Stimulated activated CD4-positive, alpha-beta T cell treated with anti-CD3 and anti-CD28 coated beads, TNF-alpha, amount 100 ng/mL, for 1 hour (primary cell): ENCODE results near the gene BORCS5.

ENCODE experiments used
- DNase-seq, 3 donors: peaks; one replicate each; pipeline ENCODE4 v3.0.0-alpha.2; 2020; ENCODE audit warnings: low read depth in 3 of 3, low spot score in 1 of 3

Gene BORCS5

DNA sequence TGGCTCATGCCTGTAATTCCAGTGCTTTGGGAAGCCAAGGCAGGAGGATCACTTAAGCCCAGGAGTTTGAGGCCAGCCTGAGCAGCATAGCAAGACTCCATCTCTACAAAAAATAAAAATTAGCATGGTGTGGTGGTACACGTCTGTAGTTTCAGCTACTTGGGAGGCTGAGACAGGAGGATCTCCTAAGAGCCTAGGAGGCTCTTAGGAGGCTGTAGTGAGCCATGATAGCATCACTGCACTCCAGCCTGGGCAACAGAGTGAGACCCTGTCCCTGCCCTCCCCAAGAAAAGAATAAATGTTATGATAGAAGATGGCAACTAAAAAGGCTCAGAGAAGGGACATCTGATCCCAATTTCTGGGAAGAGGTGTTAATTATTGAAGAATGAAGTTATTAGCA, 3.6 kb upstream of the BORCS5 start:
- no peak for DNase-seq

DNA sequence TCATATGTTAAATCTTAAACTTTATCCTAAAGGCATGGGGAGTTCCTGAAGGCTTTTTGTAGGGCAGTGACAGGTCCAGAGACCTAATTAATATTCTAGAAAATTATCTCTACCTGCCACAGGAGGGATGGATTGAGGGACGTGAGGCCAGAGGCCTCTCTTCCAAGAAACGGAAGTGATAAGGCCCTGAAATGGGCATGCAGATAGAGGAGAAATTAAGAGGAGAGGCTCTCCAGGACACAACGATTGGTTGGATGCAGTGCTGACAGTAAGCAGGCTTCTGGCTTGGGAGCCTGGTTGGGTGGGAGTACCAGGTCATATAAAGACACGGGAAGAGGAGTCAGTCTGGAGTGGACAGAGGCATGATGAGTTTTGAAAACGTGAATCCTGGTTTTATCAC, 3.1 kb upstream of the BORCS5 start:
- DNase-seq, result no peak

DNA sequence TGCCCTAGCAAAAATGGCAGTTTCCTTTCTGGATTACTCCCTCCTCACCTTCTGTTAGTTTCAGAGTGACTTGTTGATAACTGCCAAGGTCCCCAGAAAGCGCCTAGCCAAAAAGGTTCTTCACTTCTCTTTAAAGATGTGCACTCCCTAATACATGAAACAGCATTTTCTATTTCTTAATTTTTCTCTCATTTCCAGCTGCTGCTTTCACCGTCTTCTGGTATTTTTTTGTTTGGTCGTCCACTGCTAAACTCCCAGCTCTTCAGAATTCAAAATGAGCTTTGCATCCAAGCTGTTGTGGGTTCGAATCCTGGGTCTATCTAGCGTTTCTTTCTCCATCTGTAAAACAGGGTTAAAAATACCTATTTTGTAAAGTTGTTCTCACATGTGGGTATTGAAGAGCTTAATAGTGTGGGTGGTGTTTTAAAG, 397 bp upstream of the BORCS5 start:
- no peak for DNase-seq

DNA sequence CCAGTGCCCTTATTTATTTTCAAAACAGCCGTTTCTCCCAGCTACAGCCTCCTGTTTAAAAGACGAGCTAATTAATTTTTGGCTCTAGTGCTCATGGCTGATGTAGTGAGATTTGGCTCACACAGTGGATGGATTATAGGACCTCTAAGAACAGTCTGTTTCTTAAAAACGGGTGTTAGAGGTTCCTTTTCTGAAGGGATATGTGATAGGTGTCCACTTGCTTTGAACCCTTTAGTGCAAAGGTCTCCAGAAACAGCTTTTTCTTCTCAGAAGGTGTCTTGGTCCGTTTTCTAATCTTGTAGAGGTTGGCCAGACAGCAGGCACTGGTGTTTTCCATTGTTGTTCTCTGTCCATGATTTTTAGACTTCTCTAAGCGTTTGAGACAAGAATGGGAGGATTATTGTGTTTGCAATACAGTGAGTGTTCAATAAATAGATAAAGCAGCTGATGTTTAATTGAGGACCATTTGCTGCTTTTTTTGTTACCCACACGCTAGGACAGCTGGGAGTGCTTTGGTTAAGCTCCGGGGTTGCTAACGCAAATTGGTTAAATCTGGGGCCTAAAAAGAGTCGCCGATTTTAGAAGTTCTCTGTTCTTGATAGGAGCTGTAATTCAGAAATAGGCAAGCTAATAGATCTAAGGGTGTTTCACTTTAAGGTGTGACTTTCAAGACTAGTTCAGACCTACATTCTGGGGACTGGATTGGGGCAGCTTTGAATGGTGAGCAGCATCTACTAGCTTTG, 1.0 kb downstream of the BORCS5 start:
- no peak for DNase-seq

DNA sequence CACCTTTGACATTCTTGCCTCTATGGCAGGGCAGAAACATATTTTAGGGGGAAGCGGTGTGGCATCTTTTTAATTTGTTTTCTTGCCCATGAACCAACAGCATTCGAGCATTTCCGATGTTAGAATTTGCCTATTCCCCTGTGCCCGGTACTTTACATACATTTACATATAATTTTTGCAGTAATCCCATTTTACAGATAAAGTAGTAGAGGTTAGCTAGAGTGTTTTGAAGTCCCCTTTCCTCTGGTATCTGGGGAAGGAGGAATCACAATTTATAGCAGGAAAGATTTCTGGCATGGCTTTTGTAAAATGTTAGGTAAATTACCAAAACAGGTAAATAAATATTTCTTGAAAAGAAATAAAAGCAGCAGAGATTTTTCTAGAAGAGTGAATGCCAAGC, 1.6 kb downstream of the BORCS5 start:
- no peak for DNase-seq

DNA sequence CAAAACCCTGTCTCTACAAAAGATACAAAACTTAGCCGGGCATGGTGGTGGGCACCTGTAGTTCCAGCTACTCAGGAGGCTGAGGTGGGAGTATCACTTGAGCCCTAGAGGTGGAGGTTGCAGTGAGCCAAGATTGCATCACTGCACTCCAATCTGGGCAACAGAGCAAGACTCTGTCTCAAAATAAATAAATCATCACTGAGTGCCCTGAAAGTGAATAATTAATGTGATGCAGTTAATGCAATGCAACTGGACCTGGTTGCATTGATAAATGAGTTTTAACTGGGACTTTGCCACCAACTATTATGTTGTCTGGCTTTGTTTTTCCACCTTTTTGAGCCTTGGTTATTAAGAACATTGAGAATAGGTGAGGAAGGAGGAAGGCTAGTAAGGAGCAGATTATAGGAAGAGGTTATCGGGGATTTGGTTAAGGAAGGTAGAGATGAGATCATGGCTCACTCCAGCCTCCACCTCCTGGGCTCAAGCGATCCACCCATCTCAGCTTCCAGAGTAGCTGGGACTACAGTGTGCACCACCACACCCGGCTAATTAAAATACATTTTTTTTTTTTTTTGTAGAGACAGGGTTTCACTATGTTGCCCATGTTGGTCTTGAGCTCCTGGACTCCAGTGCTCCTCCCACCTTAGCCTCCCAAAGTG, 8.0 kb downstream of the BORCS5 start:
- no peak for DNase-seq

DNA sequence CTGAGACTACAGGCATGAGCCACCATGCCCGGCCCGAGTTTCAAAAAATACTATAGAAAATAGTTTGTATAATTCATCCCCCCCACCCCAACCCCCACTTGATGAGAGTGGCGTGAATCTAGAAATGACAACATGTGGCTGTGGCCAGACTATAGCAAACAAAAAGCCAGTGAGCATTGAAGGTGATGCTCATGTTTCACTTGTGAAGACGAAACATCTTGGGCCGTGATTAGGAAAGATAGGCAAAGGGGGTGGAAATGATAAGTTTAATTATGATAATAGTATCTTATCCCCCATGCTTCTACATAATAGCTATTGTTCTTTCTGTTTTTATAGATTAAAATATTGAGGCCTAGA, 8.5 kb downstream of the BORCS5 start:
- no peak for DNase-seq

DNA sequence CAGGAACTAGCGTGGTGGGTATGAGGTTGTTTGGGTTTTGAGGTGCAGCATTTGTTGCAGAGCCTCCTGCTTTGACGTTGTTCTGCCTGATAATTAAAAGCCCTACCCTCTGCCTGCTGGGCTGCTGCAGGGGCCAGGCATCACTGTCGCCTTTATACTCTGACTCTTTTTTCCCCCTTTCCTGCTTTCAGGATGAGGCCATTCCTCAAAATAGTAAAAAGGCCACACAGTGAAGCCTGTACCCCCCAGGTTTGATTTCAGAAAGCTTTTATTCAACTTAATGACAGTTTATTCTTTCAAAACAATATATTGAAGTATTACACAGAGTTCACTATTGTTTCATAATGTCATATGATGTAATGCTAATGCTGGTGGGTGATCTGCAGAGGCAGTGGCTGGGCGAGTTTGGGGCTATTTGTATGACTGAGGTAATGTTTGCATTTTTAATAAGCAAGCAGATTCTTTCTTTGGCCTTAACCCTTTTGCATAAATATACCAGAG, 9.1 kb downstream of the BORCS5 start:
- DNase-seq, result no peak

DNA sequence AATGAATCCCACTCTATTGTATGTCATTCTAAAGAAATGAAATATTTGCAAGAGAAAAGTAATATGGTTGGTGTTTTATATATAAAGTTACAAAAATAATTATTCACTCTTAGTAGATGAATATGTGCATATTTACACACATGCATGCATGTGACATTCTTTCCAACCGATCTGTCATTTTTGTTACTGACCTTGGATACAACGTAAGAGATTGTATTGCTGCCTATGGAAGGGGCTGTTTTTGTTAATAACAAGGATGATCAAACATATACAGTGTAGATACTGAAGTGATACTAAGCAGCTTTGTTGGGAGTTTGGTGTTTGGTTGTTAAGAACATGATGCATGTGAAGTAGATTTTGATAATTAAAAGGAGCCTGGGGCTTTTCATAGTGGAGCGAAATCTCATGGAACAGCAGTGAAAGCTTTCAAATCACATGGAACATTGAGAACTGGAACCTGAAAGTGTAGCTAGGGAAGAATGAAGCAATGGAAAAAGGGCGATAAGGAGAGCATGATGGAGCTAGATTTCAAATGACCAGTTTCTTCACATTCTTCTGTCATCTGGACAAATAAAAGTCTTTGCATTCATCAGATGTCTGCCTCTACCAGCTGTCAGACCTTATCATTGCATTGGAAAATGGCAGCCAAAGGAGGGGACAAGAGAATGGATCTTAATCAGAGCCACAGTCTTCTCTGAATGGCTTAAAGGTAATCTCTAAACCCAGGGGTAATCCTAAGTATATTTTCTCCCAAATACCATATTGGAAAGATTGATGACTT, 10.0 kb downstream of the BORCS5 start:
- no peak for DNase-seq

DNA sequence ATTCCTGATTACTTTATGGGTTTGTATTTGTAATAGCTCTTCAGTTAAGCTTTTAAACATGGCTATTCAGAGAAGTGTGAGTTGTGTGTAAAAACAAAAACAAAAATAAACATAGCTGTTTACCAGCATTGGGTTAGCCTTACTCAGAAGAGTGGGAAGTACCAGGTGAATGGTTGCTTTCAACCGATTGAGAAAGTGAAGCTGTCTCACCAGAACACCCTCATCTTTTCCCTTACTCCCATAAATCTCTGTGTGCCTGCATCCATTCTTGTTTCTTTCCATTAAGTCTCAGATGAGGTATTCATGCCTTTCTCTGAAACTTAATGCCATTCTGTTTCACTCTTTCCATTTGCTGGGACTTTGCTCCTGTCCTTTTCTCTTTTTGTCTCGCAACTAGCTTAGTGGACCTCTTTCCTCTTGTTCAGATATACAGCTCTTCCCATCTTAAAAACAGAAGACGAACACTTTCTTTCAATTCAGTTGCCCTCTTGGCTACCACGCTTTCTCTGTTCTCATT, 10.7 kb downstream of the BORCS5 start:
- no peak for DNase-seq

DNA sequence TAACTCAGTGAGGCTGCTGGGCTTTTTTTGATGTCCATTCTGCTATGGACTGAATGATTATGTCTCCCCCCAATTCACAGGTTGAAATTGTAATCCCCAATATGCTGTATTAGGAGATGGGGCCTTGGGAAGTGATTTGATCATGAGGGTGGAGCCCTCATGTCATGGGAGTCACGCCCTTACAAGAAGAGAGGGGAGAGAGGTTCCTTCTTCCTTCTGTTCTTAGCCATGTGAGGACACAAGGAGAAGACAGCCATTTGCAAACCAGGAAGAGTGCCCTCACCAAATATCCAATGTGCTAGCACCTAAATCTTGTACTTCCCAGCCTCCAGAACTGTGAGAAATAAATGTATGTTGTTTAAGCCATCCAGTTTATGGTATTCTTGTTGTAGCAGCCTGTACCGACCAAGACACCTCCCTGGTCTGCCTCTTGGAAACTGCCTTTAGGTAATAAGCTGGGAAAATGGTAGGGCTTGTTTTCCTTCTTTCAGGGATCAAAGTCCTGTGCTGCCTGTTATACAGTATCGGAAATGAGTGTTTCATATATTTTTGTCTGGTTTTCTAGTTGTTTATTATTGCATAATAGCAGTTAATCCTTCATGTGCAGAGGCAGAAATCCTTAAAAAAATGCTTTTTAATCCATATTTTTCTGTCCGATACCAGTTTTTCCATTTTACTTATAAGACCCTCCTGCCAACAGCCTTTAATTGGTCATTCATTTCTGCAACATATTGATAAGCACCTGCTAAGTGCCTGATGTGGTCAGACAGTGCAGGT, 16.3 kb downstream of the BORCS5 start:
- no peak for DNase-seq

DNA sequence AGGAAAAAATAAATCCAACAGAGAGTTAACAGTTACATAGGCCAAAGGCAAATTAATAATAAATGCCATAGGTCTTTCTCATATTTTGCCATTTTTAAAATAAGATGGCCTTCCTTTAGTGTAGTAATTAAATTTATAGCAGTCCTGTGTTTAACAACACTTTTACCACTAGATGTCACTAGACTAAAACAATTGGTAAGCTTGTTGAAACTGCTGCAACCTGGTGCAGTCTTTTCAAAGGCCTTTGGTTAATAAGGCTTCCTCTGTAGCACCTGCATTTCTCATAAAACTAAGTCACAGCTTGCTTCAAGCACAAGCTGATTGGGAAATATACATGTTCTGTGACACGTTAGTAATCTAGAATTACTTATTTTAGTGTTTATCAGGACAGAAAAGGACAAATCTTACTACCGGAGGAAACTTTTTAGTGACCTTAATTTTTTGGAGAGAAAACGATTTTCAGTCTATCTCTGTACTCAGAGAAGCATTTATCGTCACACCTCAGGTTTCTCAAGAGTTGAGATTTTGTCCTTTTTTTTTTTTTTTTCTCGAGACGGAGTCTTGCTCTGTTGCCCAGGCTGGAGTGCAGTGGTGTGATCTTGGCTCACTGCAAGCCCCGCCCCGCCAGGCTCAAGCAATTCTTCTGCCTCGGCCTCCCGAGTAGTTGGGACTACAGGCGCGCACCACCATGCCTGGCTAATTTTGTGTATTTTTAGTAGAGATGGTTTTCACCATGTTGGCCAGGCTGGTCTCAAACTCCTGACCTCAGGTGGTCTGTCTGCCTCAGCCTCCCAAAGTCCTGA, 20.0 kb downstream of the BORCS5 start:
- peak in 1 of 3 donors; percentile 6 for DNase-seq

DNA sequence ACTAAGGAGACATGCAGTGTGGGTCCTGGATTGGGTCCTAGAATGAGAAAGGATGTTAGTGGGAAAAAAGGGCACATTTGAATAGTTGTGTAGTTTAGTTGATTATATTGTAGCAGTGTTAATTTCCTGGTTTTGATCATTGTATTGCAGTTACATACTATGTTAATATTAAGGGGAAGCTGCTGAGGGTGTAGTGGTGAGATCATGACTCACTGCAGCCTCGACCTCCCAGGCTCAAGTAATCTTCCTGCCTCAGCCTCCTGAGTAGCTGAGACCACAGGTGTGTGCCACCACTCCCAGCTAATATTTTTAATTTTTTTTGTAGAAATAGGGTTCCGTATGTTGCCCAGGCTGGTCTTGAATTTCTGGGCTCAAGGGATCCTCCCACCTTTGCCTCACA, 21.7 kb downstream of the BORCS5 start:
- no peak for DNase-seq

DNA sequence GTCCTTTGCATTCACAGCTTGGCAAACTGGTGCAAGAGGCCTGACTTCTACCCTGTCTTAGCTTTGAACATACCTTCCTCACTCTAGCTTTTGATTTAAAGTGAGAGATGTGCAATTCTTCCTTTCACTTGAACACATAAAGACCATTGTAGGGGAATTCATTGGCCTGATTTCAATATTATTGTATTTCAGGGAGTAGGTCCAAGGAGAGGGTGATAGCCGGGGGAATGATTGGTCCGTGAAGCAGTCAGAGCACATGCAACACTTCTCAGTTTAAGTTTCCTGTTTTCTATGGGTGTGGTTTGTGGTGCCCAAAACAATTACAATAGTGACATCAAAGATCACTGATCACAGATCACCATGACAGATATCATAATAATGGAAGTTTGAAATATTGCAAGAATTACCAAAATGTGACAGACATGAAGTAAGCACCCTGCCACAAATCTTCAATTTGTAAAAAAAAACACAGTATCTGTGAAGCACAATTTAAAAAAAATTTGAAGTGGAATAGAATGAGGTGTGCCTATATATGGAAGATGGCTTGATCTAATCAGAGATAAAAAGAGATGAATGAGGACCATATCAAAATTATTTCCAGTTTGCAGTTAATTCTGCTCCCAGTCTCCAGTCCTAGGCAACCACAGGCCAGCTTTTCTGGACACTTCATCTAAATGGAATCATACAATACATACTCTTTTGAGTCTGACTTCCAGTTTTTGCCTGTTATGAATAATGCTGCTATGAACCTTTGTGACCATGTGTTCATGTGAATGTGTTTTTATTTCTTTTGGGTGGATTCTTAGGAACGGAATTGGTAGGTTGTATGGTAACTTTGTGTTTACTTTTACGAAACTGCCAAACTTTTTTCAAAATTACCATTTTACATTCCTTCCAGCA, 23.2 kb downstream of the BORCS5 start:
- peak in 1 of 3 donors; percentile 5 for DNase-seq

DNA sequence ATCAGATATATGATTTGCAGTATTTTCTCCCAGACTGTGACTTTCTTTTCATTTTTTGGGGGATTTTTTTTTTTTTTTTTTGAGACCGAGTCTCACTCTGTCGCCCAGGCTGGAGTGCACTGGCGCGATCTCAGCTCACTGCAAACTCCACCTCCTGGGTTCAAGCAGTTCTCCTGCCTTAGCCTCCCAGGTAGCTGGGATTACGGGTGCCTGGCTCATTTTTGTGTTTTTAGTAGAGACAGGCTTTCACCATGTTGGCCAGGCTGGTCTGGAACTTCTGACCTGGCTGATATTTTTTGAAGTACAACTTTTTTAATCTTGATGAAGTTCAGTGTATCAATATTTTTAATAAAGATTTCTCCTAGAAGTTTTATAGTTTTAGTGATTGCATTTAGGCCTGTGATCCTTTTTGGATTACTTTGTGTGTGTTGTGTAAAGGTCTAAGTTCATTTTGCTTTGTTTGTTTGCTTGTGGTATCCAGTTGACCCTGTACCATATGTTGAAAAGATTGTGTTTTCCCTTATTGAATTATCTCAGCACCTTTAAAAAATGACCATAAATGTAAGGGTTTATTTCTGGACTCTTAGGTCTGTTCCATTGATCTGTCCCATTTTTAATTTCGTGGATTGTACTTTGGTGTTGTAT, 24.2 kb downstream of the BORCS5 start:
- no peak for DNase-seq

DNA sequence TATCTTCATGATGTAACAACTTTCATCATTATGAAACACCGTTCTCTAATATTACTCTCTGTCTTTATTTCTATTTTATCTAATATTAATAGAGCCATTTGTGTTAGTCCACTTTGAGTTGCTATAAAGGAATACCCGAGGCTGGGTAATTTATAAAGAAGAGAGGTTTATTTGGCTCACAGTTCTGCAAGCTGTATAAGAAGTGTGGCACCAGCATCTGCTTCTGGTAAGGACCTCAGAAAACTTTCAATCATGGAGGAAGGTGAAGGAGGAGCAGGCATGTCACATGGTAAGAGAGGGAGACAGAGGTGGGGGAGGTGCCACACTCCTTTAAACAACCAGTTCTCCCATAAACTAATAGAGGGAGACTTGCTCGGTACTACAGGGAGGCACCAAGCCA, 25.1 kb downstream of the BORCS5 start:
- DNase-seq, result no peak

DNA sequence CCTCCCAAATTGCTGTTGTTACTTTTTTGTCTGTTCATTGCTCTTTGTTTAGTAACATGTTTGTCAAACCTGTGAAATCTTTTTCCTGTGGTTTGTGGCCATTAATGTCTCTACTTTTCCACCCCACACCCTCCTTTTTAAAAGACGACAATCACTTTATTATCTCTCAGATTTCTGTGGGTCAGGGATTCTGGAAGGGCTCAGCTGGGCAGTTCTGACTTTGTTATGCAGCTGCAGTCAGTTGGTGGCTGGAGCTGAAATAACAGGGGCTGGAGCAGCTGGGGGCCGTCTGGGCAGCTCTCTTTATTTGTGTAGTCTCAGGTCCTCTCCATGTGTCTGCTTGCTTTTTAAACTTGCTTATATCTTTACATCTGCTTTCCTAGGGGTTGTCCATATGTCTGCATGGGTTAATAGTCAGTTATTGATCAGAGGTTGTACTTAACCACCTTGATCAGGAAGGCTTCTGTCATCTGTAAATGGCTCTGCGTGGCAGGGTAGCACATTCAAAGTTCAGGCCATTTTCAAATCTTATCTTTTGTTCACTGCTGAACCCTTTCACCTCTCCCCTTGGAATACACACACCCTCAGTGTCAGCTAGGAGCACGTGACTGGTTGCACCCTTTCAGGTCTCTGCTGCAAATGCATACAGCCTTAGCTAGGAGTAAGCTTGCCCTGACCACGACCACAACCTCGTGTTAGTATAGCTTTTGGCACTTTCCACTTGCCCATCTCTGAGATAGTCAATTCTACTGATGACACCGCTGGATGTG, 27.9 kb downstream of the BORCS5 start:
- no peak for DNase-seq

DNA sequence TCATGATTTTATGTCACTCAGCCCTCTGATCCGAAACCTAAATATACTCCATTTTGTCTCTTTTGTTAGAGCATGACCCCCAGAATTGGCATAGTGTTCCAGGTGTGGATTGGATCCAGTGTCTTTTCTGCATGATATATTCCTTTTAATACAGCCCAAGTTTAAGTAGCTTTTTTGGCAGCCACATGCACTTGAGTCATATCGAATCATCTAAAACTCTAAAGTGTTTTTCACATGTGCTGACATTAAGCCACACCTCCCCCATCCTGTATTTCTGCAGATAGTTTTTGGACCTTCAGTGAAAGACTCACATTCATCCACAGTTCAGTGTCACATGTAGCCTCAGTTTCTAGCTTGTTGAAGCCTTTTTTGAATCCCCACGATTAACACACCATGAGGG, 30.6 kb downstream of the BORCS5 start:
- DNase-seq, result no peak
